ENCODE measurements around the gene SLC22A2.

The SLC22A2 gene

DNA sequence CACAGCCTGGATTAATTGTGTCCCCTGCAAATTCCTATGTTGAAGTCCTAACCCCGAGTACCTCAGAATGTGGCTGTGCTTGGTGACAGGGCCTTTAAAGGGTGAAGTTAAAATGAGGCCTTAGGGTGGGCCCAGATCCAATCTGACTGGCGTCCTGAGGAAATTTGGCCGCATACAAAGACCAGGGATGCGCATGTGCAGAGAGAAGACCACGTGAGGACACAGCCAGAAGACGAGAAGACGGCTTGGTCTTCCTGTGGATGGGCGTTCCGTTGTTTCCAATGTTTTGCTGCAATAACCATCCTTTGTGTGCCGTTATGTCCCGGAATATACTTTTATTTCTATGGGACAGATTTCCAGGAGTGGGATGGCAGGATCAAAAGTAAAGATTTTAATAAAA is 40.9 kb upstream of the SLC22A2 start:
- TF ChIP-seq NFIC (IDR thresholded peaks at IDR 0.05) (no peak), CEBPB (IDR thresholded peaks at IDR 0.05) (no peak), CREB1 (IDR thresholded peaks at IDR 0.05; ENCODE audit: low read depth) (no peak), EGR1 (IDR thresholded peaks at IDR 0.05) (no peak), ZBTB7A (IDR thresholded peaks at IDR 0.05; ENCODE audit: low read depth) (no peak), YY1 (IDR thresholded peaks at IDR 0.05; ENCODE audit: low read depth) (no peak), EP300 (IDR thresholded peaks at IDR 0.05; ENCODE audit: borderline replicate concordance) (no peak), TCF12 (IDR thresholded peaks at IDR 0.05; ENCODE audit: low read depth) (no peak)
- TF ChIP-seq, protein P1, sequence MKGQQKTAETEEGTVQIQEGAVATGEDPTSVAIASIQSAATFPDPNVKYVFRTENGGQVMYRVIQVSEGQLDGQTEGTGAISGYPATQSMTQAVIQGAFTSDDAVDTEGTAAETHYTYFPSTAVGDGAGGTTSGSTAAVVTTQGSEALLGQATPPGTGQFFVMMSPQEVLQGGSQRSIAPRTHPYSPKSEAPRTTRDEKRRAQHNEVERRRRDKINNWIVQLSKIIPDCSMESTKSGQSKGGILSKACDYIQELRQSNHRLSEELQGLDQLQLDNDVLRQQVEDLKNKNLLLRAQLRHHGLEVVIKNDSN (IDR thresholded peaks at IDR 0.05): no peak

DNA sequence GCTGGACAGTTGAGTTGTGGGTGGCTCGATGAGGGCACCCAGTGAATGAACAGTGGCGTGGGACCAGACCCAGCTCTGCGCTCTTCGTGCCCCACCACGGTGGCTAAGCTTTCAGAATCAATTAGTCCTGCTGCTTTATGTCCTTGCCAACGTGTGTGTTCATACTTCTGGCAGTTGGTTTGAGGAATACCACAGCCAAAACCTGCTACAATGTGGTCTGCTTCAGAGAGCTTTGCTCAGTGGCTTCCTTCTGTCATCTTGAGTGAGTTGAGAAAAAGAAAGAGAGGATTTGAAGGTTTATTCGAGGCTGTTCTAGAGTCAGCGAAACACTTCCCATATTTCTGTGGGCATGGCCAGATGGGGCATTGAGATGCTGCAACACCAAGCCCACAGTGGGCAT is 39.5 kb upstream of the SLC22A2 start:
- no peak for TF ChIP-seq FOXM1 (IDR thresholded peaks at IDR 0.05; ENCODE audit: borderline replicate concordance, low read depth)
- TF ChIP-seq, protein P2, sequence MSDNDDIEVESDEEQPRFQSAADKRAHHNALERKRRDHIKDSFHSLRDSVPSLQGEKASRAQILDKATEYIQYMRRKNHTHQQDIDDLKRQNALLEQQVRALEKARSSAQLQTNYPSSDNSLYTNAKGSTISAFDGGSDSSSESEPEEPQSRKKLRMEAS (IDR thresholded peaks at IDR 0.05): no peak
- TF ChIP-seq, protein P1 (IDR thresholded peaks at IDR 0.05): no peak
- no peak for TF ChIP-seq CEBPB (IDR thresholded peaks at IDR 0.05)
- no peak for TF ChIP-seq EGR1 (IDR thresholded peaks at IDR 0.05)
- no peak for TF ChIP-seq NFIC (IDR thresholded peaks at IDR 0.05)
- no peak for TF ChIP-seq YY1 (IDR thresholded peaks at IDR 0.05; ENCODE audit: low read depth)
- TF ChIP-seq TCF12 (IDR thresholded peaks at IDR 0.05; ENCODE audit: low read depth): no peak
- no peak for TF ChIP-seq TEAD4 (IDR thresholded peaks at IDR 0.05)
- TF ChIP-seq RAD21 (IDR thresholded peaks at IDR 0.05; ENCODE audit: low read depth): no peak
- no peak for TF ChIP-seq EP300 (IDR thresholded peaks at IDR 0.05; ENCODE audit: borderline replicate concordance)
- TF ChIP-seq CREB1 (IDR thresholded peaks at IDR 0.05; ENCODE audit: low read depth): no peak
- no peak for TF ChIP-seq ZBTB7A (IDR thresholded peaks at IDR 0.05; ENCODE audit: low read depth)
- TF ChIP-seq, protein P3, sequence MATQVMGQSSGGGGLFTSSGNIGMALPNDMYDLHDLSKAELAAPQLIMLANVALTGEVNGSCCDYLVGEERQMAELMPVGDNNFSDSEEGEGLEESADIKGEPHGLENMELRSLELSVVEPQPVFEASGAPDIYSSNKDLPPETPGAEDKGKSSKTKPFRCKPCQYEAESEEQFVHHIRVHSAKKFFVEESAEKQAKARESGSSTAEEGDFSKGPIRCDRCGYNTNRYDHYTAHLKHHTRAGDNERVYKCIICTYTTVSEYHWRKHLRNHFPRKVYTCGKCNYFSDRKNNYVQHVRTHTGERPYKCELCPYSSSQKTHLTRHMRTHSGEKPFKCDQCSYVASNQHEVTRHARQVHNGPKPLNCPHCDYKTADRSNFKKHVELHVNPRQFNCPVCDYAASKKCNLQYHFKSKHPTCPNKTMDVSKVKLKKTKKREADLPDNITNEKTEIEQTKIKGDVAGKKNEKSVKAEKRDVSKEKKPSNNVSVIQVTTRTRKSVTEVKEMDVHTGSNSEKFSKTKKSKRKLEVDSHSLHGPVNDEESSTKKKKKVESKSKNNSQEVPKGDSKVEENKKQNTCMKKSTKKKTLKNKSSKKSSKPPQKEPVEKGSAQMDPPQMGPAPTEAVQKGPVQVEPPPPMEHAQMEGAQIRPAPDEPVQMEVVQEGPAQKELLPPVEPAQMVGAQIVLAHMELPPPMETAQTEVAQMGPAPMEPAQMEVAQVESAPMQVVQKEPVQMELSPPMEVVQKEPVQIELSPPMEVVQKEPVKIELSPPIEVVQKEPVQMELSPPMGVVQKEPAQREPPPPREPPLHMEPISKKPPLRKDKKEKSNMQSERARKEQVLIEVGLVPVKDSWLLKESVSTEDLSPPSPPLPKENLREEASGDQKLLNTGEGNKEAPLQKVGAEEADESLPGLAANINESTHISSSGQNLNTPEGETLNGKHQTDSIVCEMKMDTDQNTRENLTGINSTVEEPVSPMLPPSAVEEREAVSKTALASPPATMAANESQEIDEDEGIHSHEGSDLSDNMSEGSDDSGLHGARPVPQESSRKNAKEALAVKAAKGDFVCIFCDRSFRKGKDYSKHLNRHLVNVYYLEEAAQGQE (IDR thresholded peaks at IDR 0.05; ENCODE audit: low read depth): no peak

DNA sequence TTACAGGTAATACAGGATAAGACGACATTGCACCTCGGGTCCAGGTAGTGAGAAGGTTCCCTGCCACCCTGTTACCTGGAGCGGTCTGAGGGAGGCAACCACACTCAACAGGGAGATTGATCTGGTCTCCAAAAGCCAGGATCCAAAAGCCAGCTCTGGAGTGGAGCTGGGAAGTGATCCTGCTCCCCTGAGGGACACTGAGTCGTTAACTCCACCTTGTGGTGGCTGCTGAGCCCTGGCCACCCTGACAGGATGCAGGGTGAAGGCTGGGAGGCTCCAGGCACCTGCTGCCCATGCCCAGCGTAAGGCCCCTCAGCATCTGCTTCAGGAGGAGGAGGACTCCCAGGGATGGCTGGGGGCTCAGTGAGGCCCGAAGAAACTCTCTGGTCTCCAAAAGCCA is 38.7 kb upstream of the SLC22A2 start:
- TF ChIP-seq CREB1 (IDR thresholded peaks at IDR 0.05; ENCODE audit: low read depth) (no peak), RAD21 (IDR thresholded peaks at IDR 0.05; ENCODE audit: low read depth) (peak; percentile 27; the same call in 1 of the 2 replicates), TCF12 (IDR thresholded peaks at IDR 0.05; ENCODE audit: low read depth) (no peak), FOXM1 (IDR thresholded peaks at IDR 0.05; ENCODE audit: borderline replicate concordance, low read depth) (no peak), CEBPB (IDR thresholded peaks at IDR 0.05) (no peak)
- TF ChIP-seq, protein P1 (IDR thresholded peaks at IDR 0.05): no peak

DNA sequence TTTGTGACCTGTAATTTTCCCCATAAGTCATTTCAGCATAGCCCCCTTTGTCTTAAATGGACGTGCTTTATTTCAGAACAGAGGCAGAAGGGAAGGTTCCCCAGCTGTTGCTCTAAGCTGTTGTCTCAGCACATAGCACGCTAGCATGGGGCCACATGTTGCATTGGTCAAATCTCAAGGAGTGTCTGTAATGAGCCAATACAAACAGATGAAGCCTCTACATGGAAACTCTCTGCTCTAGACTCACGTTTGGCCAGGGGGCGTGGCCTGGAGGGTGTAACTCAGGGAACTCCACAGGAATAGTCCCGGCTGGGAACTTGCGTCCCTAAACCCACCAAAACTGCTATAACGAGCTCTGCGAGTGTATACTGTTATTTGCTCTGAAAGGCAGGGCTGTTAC is 35.2 kb upstream of the SLC22A2 start:
- no peak for TF ChIP-seq CREB1 (IDR thresholded peaks at IDR 0.05; ENCODE audit: low read depth)
- no peak for TF ChIP-seq EGR1 (IDR thresholded peaks at IDR 0.05)
- TF ChIP-seq TEAD4 (IDR thresholded peaks at IDR 0.05): no peak
- no peak for TF ChIP-seq NFIC (IDR thresholded peaks at IDR 0.05)
- TF ChIP-seq EP300 (IDR thresholded peaks at IDR 0.05; ENCODE audit: borderline replicate concordance): no peak
- TF ChIP-seq, protein P1 (IDR thresholded peaks at IDR 0.05): no peak
- no peak for TF ChIP-seq FOXM1 (IDR thresholded peaks at IDR 0.05; ENCODE audit: borderline replicate concordance, low read depth)
- no peak for TF ChIP-seq CEBPB (IDR thresholded peaks at IDR 0.05)
- TF ChIP-seq, protein P2 (IDR thresholded peaks at IDR 0.05): no peak
- TF ChIP-seq RAD21 (IDR thresholded peaks at IDR 0.05; ENCODE audit: low read depth): no peak
- TF ChIP-seq TCF12 (IDR thresholded peaks at IDR 0.05; ENCODE audit: low read depth): no peak
- TF ChIP-seq, protein P3 (IDR thresholded peaks at IDR 0.05; ENCODE audit: low read depth): no peak
- no peak for TF ChIP-seq ZBTB7A (IDR thresholded peaks at IDR 0.05; ENCODE audit: low read depth)
- no peak for TF ChIP-seq TAF1 (IDR thresholded peaks at IDR 0.05; ENCODE audit: low read depth)
- no peak for TF ChIP-seq YY1 (IDR thresholded peaks at IDR 0.05; ENCODE audit: low read depth)

DNA sequence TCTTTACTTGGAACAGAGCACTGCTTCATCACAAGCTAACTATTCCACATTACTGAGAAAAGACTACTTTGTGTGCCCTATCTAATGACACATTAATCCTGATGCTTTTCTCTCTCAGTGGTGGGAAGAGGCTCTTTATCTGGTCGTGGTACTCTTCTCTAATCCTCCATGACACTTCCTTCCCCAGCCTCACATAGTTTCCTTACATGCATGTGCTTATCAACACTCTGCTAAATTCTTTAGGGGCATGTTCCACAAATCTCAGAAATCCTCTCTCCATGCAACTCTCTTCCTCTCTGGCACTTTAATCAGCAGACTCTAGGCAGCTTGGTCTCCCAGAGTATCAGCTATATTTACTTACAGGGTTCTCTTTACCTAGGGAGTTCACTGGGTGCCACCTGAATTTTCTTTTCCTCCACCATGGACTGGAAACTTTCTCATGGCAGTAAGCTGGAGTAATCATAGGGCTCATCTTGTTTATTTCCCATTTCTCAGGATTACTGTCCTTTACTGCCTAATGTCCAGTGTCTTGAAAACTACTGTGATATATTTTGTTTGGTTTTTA is 27.0 kb upstream of the SLC22A2 start:
- no peak for TF ChIP-seq TEAD4 (IDR thresholded peaks at IDR 0.05)
- no peak for TF ChIP-seq YY1 (IDR thresholded peaks at IDR 0.05; ENCODE audit: low read depth)
- no peak for TF ChIP-seq CREB1 (IDR thresholded peaks at IDR 0.05; ENCODE audit: low read depth)
- TF ChIP-seq, protein P1 (IDR thresholded peaks at IDR 0.05): no peak
- no peak for TF ChIP-seq NFIC (IDR thresholded peaks at IDR 0.05)
- no peak for TF ChIP-seq FOXM1 (IDR thresholded peaks at IDR 0.05; ENCODE audit: borderline replicate concordance, low read depth)
- no peak for TF ChIP-seq TAF1 (IDR thresholded peaks at IDR 0.05; ENCODE audit: low read depth)
- no peak for TF ChIP-seq EGR1 (IDR thresholded peaks at IDR 0.05)
- no peak for TF ChIP-seq EP300 (IDR thresholded peaks at IDR 0.05; ENCODE audit: borderline replicate concordance)
- TF ChIP-seq, protein P2 (IDR thresholded peaks at IDR 0.05): no peak
- TF ChIP-seq TCF12 (IDR thresholded peaks at IDR 0.05; ENCODE audit: low read depth): no peak
- no peak for TF ChIP-seq ZBTB7A (IDR thresholded peaks at IDR 0.05; ENCODE audit: low read depth)
- TF ChIP-seq, protein P3 (IDR thresholded peaks at IDR 0.05; ENCODE audit: low read depth): no peak
- TF ChIP-seq CEBPB (IDR thresholded peaks at IDR 0.05): no peak
- no peak for TF ChIP-seq RAD21 (IDR thresholded peaks at IDR 0.05; ENCODE audit: low read depth)

All from Ishikawa (cell line).